GM10266 (cell line): ENCODE measurements around the gene ZNF574.

Source experiments
- DNase-seq: peaks from one replicate; pipeline ENCODE4 v3.0.0; 2012; ENCODE audit errors: extremely low spot score
- TF ChIP-seq, protein P1 (sequence below): IDR thresholded peaks from 2 replicates; pipeline ENCODE4 v1.5.1; 2012; ENCODE audit warnings: mild to moderate bottlenecking, low read depth; ENCODE audit not compliant: control insufficient read depth, insufficient read depth; ENCODE audit errors: missing control alignments

Gene ZNF574

GRCh38 chr19:42051166-42052115 is 24.5 kb upstream of the ZNF574 start:
- TF ChIP-seq, protein P1, sequence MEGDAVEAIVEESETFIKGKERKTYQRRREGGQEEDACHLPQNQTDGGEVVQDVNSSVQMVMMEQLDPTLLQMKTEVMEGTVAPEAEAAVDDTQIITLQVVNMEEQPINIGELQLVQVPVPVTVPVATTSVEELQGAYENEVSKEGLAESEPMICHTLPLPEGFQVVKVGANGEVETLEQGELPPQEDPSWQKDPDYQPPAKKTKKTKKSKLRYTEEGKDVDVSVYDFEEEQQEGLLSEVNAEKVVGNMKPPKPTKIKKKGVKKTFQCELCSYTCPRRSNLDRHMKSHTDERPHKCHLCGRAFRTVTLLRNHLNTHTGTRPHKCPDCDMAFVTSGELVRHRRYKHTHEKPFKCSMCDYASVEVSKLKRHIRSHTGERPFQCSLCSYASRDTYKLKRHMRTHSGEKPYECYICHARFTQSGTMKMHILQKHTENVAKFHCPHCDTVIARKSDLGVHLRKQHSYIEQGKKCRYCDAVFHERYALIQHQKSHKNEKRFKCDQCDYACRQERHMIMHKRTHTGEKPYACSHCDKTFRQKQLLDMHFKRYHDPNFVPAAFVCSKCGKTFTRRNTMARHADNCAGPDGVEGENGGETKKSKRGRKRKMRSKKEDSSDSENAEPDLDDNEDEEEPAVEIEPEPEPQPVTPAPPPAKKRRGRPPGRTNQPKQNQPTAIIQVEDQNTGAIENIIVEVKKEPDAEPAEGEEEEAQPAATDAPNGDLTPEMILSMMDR, result no peak
- DNase-seq, result no peak

GRCh38 chr19:42052241-42052863 is 23.6 kb upstream of the ZNF574 start:
- TF ChIP-seq, protein P1, result no peak
- no peak for DNase-seq

- no peak for DNase-seq
- TF ChIP-seq, protein P1, result no peak
Observed at GRCh38 chr19:42053037-42053935, 22.7 kb upstream of the ZNF574 start.

DNA sequence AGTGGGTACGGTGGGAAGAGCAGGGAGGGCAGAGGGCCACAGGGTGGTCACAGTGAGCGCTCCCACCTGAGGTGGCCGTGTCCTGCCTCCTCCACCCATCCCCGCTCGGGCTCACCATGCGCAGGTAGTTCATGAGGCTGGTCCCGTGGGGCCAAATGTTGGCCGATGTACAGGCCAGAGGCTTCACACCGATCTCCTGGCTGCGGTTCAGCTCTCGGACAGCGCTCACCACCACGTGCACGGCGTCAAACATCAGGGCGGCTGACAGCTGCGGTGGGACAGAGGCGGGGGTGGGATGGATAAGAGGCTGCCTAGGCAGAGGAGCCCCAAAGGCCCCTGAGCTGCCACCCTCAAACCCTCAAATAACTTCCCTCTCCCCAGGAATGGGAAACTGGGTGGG is 21.8 kb upstream of the ZNF574 start:
- DNase-seq, result no peak
- TF ChIP-seq, protein P1, result no peak

- DNase-seq, result no peak
- TF ChIP-seq, protein P1, result no peak
Observed at GRCh38 chr19:42057846-42058245, 18.1 kb upstream of the ZNF574 start.

- TF ChIP-seq, protein P1, result no peak
- no peak for DNase-seq
Observed at GRCh38 chr19:42059196-42059595, 16.8 kb upstream of the ZNF574 start.
